Trophoblast cell (in vitro differentiated cells and primary cell): ENCODE data around the gene ADAMTS18.

Experiments used
- DNase-seq, 2 donors: peaks; one replicate each; pipeline ENCODE4 v3.0.0-alpha.2; 2016
- H2AFZ ChIP-seq: 2 replicates; pipeline ENCODE4 v1.6.1; 2013; ENCODE audit warnings: low read length, moderate library complexity, mild to moderate bottlenecking; ENCODE audit not compliant: insufficient read depth, poor library complexity
- H2AK5ac ChIP-seq: 2 replicates; pipeline ENCODE4 v1.6.1; 2013; ENCODE audit warnings: mild to moderate bottlenecking, low read length
- H2BK120ac ChIP-seq: 2 replicates; pipeline ENCODE4 v1.6.1; 2013; ENCODE audit warnings: low read length, mild to moderate bottlenecking, moderate library complexity; ENCODE audit not compliant: insufficient read depth, poor library complexity
- H2BK12ac ChIP-seq: 2 replicates; pipeline ENCODE4 v1.6.1; 2013; ENCODE audit warnings: mild to moderate bottlenecking, low read length, moderate library complexity
- H2BK5ac ChIP-seq: 2 replicates; pipeline ENCODE4 v1.6.1; 2013; ENCODE audit warnings: low read length, low read depth, moderate library complexity, mild to moderate bottlenecking; ENCODE audit not compliant: poor library complexity
- H3K14ac ChIP-seq: 2 replicates; pipeline ENCODE4 v1.6.1; 2013; ENCODE audit warnings: mild to moderate bottlenecking, low read length
- H3K18ac ChIP-seq: 2 replicates; pipeline ENCODE4 v1.6.1; 2013; ENCODE audit warnings: mild to moderate bottlenecking, low read length
- H3K23ac ChIP-seq: 2 replicates; pipeline ENCODE4 v1.6.1; 2013; ENCODE audit warnings: low read length
- H3K27ac ChIP-seq: 2 replicates; pipeline ENCODE4 v1.5.1; 2013; ENCODE audit warnings: low read depth, mild to moderate bottlenecking, inconsistent platforms, low read length, moderate library complexity
- H3K27me3 ChIP-seq: 2 replicates; pipeline ENCODE4 v1.6.1; 2013; ENCODE audit warnings: inconsistent platforms, mild to moderate bottlenecking, low read length, moderate library complexity; ENCODE audit not compliant: insufficient read depth
- H3K36me3 ChIP-seq, 2 experiments: 1 replicate in 1 of 2; 2 replicates in 1 of 2; pipeline ENCODE4 v1.6.1; 2013; ENCODE audit warnings: low read length in 2 of 2, mild to moderate bottlenecking in 2 of 2, moderate library complexity in 1 of 2; ENCODE audit not compliant: insufficient read depth in 2 of 2, control insufficient read depth in 1 of 2
- H3K4ac ChIP-seq: 2 replicates; pipeline ENCODE4 v1.6.1; 2013; ENCODE audit warnings: low read depth, mild to moderate bottlenecking, low read length, moderate library complexity
- H3K4me1 ChIP-seq, 2 experiments: 1 replicate in 1 of 2; 2 replicates in 1 of 2; pipeline ENCODE4 v1.6.1; 2013; ENCODE audit warnings: low read length in 2 of 2, mild to moderate bottlenecking in 2 of 2, moderate library complexity in 1 of 2; ENCODE audit not compliant: insufficient read depth in 2 of 2, control insufficient read depth in 1 of 2
- H3K4me2 ChIP-seq: 2 replicates; pipeline ENCODE4 v1.6.1; 2013; ENCODE audit warnings: inconsistent platforms, mild to moderate bottlenecking, low read length, moderate library complexity
- H3K4me3 ChIP-seq: 2 replicates; pipeline ENCODE4 v1.5.1; 2013; ENCODE audit warnings: mild to moderate bottlenecking, low read depth, low read length, inconsistent platforms
- H3K79me1 ChIP-seq: one replicate; pipeline ENCODE4 v1.6.1; 2013; ENCODE audit warnings: low read length
- H3K79me2 ChIP-seq: 2 replicates; pipeline ENCODE4 v1.6.1; 2013; ENCODE audit warnings: low read length, mild to moderate bottlenecking; ENCODE audit not compliant: control insufficient read depth, insufficient read depth, poor library complexity
- H3K9ac ChIP-seq: 2 replicates; pipeline ENCODE4 v1.6.1; 2013; ENCODE audit warnings: mild to moderate bottlenecking, low read length
- H3K9me3 ChIP-seq: 2 replicates; pipeline ENCODE4 v1.6.1; 2013; ENCODE audit warnings: low read depth, mild to moderate bottlenecking, control low read depth, inconsistent platforms, low read length; ENCODE audit not compliant: insufficient read depth
- H4K12ac ChIP-seq: 2 replicates; pipeline ENCODE4 v1.6.1; 2013; ENCODE audit warnings: low read depth, mild to moderate bottlenecking, low read length, moderate library complexity
- H4K8ac ChIP-seq: 2 replicates; pipeline ENCODE4 v1.6.1; 2013; ENCODE audit warnings: low read depth, mild to moderate bottlenecking, low read length, moderate library complexity
- H4K91ac ChIP-seq: one replicate; pipeline ENCODE4 v1.6.1; 2013; ENCODE audit warnings: low read depth, mild to moderate bottlenecking, low read length, moderate library complexity
- WGBS: extraction: QIAGEN DNeasy Blood & Tissue Kit; methylation state at CpG from one replicate; pipeline ENCODE4 v1.1.7; 2013; ENCODE audit warnings: missing lambda C conversion rate; ENCODE audit not compliant: insufficient read length, insufficient coverage; ENCODE audit errors: extremely low coverage; 5-methylcytosine and 5-hydroxymethylcytosine counted together

Gene ADAMTS18

GRCh38 chr16:77306075-77306474 is 128.8 kb downstream of the ADAMTS18 start:
- H3K79me2 ChIP-seq = peaks cover 2% of the 10 kb centered on the region
- peaks cover 12% of the 10 kb centered on the region for H3K79me1 ChIP-seq
- no peak overlapping the region for H2BK120ac ChIP-seq
- H2AK5ac ChIP-seq = no peak overlapping the region
- H4K91ac ChIP-seq = peak overlapping the region; percentile 45
- no peak overlapping the region for H3K23ac ChIP-seq
- no peak overlapping the region for H2BK12ac ChIP-seq
- H3K27me3 ChIP-seq = no peaks in the 10 kb centered on the region
- no peak overlapping the region for H3K14ac ChIP-seq
- H3K18ac ChIP-seq = peak overlapping the region; percentile 13
- H3K4me3 ChIP-seq = no peak overlapping the region
- H3K9ac ChIP-seq = no peak overlapping the region
- H3K9me3 ChIP-seq = no peaks in the 10 kb centered on the region
- peaks cover 5 to 10% of the 10 kb centered on the region in 2 experiments for H3K4me1 ChIP-seq
- peaks cover 4 to 8% of the 10 kb centered on the region in 2 experiments for H3K36me3 ChIP-seq
- H3K4ac ChIP-seq = no peak overlapping the region
- no peak overlapping the region for H3K4me2 ChIP-seq
- no peak overlapping the region for H2BK5ac ChIP-seq
- H3K27ac ChIP-seq = no peak overlapping the region
- no peak for DNase-seq
- WGBS = no CpG with 5 or more reads among the region's 3 CpGs
- no peak overlapping the region for H4K8ac ChIP-seq
- no peak overlapping the region for H4K12ac ChIP-seq
- no peak overlapping the region for H2AFZ ChIP-seq

- Histone ChIP-seq H2BK5ac (no peak overlapping the region), H3K79me1 (peaks cover 12% of the 10 kb centered on the region), H3K4me3 (no peak overlapping the region), H3K36me3 (peaks cover 2 to 6% of the 10 kb centered on the region in 2 experiments), H3K79me2 (peaks cover 2% of the 10 kb centered on the region), H3K14ac (no peak overlapping the region), H3K27ac (no peak overlapping the region), H2AK5ac (no peak overlapping the region), H3K23ac (no peak overlapping the region), H3K18ac (no peak overlapping the region), H3K4ac (no peak overlapping the region), H3K9me3 (no peaks in the 10 kb centered on the region), H2BK120ac (no peak overlapping the region), H3K4me1 (peaks cover 5 to 10% of the 10 kb centered on the region in 2 experiments), H4K91ac (no peak overlapping the region), H2AFZ (no peak overlapping the region), H3K9ac (no peak overlapping the region), H4K8ac (no peak overlapping the region), H3K4me2 (no peak overlapping the region), H3K27me3 (no peaks in the 10 kb centered on the region), H4K12ac (no peak overlapping the region), H2BK12ac (no peak overlapping the region)
- no peak for DNase-seq
- no CpG with 5 or more reads among the region's 2 CpGs for WGBS
Observed at GRCh38 chr16:77304877-77305276, 130.0 kb downstream of the ADAMTS18 start.

GRCh38 chr16:77304134-77304533 is 130.7 kb downstream of the ADAMTS18 start:
- H3K9ac ChIP-seq = no peak overlapping the region
- no peak overlapping the region for H3K23ac ChIP-seq
- no CpG with 5 or more reads among the region's 2 CpGs for WGBS
- no peak overlapping the region for H3K27ac ChIP-seq
- H4K91ac ChIP-seq = peak overlapping the region; percentile 63
- no peak overlapping the region for H3K18ac ChIP-seq
- DNase-seq = no peak
- no peaks in the 10 kb centered on the region for H3K9me3 ChIP-seq
- H4K12ac ChIP-seq = no peak overlapping the region
- H2AK5ac ChIP-seq = no peak overlapping the region
- no peak overlapping the region for H2AFZ ChIP-seq
- peaks cover 16% of the 10 kb centered on the region for H3K79me1 ChIP-seq
- H3K4me1 ChIP-seq = peaks cover 8 to 14% of the 10 kb centered on the region in 2 experiments
- H3K14ac ChIP-seq = no peak overlapping the region
- H3K4me2 ChIP-seq = no peak overlapping the region
- H3K27me3 ChIP-seq = no peaks in the 10 kb centered on the region
- peaks cover 4% of the 10 kb centered on the region for H3K79me2 ChIP-seq
- H4K8ac ChIP-seq = no peak overlapping the region
- H3K4me3 ChIP-seq = no peak overlapping the region
- H3K36me3 ChIP-seq = peaks cover 2 to 7% of the 10 kb centered on the region in 2 experiments
- no peak overlapping the region for H3K4ac ChIP-seq
- H2BK5ac ChIP-seq = no peak overlapping the region
- H2BK120ac ChIP-seq = no peak overlapping the region
- H2BK12ac ChIP-seq = peak overlapping the region; percentile 45

- peak overlapping the region; percentile 89 for H2BK120ac ChIP-seq
- no peak overlapping the region for H2AFZ ChIP-seq
- H3K18ac ChIP-seq = peak overlapping the region; percentile 86
- peak overlapping the region; percentile 27 for H4K12ac ChIP-seq
- H2AK5ac ChIP-seq = peak overlapping the region; percentile 97
- DNase-seq = no peak
- no peak overlapping the region for H3K4me2 ChIP-seq
- peak overlapping the region; percentile 90 for H4K8ac ChIP-seq
- H3K79me2 ChIP-seq = peaks cover 4% of the 10 kb centered on the region
- H2BK5ac ChIP-seq = peak overlapping the region; percentile 82
- peaks cover 2 to 7% of the 10 kb centered on the region in 2 experiments for H3K36me3 ChIP-seq
- no peaks in the 10 kb centered on the region for H3K9me3 ChIP-seq
- H3K9ac ChIP-seq = no peak overlapping the region
- H3K14ac ChIP-seq = no peak overlapping the region
- H3K27me3 ChIP-seq = no peaks in the 10 kb centered on the region
- peaks cover 20% of the 10 kb centered on the region for H3K79me1 ChIP-seq
- peak overlapping the region; percentile 85 for H3K4ac ChIP-seq
- H3K23ac ChIP-seq = no peak overlapping the region
- H3K4me3 ChIP-seq = no peak overlapping the region
- WGBS = no CpG with 5 or more reads among the region's 1 CpG
- H3K27ac ChIP-seq = peak overlapping the region; percentile 37
- H4K91ac ChIP-seq = peak overlapping the region; percentile 93
- H2BK12ac ChIP-seq = peak overlapping the region; percentile 98
- peaks cover 9 to 12% of the 10 kb centered on the region in 2 experiments for H3K4me1 ChIP-seq
Observed at GRCh38 chr16:77302674-77303073, 132.2 kb downstream of the ADAMTS18 start.
